HTERT RPE-1 (cell line): ENCODE measurements around the gene PRSS12.
"Not testable (repeated sequence)": the region's sequence is repeated elsewhere in the genome, so short reads cannot be mapped to it uniquely, and the experiment has no call there.

Experiments
- in situ Hi-C: fragments of 300-500 bp; cut with MboI; formaldehyde crosslinking; loops from 4 replicates; pipeline ENCODE4 v1.14.3; 2020; ENCODE audit warnings: low sequenced_read_pairs

The PRSS12 gene

DNA sequence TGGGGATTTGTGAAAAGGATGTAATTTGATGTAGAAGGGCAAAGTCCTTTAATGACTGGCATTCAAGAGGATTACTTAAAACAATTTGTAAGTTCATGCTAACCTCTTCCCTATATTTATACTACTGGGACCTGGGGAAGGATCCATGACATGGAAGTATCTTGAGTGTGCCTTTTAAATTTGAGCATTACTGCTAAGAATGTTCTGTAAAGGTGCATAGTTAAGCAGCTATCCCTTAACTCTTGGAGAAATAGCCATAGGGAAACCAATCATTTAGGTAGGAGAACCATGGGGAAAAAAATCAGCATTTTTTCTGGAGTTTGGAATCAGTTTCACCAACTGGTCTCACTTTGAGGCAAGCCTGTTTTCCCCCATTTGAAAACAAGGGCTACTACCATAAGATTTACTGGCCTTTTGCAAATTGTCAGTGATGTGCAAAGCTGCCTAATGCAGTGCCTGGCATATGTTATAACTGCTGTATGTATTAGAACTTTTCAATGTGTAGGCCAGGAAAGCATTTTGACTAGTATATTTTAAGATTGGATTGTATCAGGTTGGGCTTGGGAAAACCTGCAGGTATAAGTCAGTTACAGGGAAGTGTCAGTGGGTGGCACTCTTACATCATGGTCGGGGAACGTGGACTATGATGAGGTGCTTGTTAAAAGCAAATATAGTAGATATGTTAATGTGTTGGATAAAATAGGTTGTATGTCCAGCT, 72.1 kb downstream of the PRSS12 start:
- in situ Hi-C loops = no loop called here

DNA sequence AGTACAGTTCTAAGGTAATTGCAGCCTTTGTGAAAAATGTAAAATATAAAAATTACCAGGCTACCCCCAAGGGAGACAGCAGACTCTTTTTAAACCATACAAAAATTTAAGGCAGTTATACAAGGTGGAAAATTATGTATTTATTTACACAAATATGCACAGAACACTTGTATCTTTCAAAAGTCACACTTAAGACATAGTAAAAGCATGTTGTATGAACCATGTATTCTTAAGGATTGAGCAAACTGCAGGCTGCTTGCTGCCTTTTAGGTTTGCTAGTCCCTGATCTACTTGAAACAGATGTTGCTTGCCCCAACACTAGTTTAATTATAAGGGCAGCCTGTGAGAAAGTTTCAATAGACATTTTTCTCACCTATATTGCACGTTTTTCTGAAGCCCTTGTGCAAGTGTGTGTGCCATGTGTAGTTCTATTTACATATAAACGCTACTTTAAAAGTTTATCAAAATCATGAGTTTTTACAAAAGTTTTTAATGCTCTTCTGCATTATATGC, 72.8 kb downstream of the PRSS12 start:
- in situ Hi-C loops = no loop called here

DNA sequence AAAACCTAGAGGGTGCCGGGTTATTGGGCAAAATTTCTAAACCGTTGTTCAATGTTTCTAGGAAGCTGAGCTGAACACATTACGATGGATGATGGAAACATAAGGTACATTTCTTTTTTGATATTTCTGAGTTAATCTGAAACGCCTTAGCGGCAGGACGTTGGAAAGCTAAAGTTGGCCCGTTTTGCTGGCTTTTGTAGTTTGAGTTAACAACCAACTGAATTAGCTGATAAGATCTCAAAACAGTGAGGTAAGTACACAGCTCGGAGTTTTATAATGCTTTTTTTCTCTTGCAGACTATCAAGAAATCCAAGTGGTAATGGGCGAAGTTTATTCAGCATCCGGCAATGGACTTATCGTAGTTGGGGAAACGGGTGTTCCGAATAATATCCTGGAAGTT, 73.5 kb downstream of the PRSS12 start:
- in situ Hi-C loops = no loop called here

DNA sequence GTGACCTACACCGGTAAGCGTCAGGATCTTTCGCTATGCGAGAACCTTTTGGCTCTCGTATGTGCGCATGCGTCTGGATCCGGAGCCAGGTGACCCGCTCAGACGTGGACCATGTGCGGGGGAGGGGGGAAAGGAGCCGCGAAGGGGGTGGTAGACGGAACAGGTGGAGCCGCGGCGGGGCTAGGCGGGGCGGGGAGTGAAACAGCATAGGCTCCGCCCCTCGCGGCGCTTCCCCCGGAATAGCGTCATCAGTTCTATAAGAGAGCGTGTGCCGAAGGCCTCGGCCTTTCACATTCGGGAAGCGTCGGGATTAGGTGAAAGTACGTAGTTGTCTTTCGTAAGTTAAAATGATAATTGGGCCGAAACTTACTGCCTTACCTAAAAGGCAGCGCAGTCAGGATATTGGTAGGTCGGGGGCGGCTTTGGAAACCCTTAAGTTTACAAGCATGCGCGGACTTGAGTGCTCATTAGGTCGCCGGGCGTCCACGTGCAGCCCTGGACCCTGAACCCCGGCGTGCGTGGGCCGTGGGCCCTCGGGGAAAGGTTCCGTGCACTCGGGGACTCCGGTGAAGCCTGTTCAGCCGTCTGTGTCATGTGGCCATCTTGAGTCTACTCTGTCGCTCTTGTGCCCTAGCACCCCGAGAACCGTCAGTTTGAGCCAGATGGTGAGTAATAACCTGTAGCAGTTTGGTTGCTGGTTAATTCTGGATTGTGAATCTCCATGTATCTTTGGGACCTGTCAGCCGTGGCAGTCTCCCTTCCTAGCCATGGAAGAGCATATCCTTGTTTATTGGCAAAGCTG, 74.1 kb downstream of the PRSS12 start:
- in situ Hi-C loops = no loop called here

DNA sequence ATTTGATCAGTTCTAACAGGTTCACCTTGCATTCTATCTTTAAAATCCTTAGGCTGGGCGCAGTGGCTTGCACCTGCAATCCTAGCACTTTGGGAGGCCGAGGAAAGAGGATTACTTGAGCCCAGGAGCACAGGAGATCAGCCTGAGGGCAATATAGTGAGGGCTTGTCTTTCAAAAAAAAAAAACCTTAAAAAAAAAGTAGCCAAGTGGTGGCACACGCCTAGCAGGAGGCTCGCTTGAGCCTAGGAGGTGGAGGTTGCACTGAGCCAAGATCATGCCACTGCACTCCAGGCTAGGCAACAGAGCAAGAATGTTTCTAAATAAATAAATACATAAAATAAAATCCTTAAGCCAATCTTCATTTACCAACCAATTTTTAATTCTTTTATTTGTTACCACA, 75.6 kb downstream of the PRSS12 start:
- in situ Hi-C loops = no loop called here

DNA sequence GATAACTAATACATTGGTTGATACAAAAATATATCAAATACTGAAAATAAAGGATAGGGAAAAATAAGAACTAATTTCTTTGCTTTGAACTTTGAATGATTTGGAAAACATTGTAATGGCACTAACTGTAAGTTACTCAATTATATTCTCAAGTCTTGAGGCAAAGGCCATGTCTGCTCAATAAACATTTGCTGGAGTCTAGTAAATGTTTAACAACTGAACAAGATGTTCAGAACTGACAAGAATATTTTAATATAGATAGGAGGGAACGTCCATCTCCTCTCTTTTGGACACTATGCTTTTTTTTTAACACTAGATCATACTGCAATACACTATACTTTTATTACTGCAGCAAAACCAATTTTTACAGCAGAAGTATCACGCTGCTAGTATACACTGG, 76.2 kb downstream of the PRSS12 start:
- in situ Hi-C loops = no loop called here

DNA sequence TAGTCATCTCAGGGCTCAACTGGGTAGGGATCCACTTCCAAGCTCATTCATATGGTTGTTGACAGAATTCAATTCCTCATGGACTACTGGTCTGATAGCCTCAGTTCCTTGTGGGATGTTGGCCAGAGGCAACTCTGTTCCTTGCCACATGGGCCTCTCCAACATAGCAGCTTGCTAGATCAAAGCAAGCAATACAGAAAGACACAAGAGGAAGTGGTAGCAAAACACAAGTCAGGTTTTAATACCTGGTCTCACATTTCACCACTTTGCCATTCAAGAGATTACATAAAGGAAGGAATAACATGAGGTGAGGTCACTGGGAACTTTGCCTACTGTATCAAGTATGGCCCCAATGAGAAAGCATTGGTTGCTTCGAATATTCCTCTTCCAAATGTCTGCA, 79.2 kb downstream of the PRSS12 start:
- in situ Hi-C loops = no loop called here

DNA sequence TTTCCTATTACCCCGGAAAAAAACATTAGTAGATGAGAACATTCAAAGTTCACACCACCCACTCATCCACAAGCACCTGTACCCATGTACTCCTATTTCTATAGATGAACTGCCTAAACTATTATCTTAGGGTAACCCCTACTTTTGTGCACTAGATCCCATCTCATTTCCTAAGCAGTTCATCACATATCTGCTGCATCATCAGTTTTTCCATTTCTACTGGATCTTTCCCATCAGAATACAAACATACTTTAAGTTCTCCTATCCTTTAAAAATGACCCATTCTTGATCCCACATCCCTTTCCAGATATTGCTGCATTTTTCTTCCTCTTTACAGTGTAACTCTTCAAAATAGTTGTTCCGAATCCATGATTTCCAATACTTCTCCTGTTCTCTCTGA, 81.0 kb downstream of the PRSS12 start:
- in situ Hi-C loops = no loop called here

DNA sequence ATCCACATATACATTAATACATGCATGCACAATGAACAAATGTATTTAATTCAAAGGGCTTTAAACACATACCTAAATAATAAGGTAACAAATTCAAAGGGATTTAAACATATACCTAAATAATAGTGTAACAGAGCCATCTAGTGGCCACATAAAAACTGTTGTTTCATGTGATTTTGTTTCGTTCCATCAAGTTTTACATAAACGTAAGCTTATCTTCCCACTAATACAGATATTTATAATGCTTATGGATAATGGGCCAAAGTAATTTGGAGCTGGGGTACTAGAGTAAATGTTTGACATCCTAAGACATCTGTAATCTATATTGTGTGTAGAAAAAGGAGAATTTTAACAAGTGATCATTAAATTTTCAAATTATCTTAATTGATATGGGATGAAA, 82.3 kb downstream of the PRSS12 start:
- in situ Hi-C loops = no loop called here

DNA sequence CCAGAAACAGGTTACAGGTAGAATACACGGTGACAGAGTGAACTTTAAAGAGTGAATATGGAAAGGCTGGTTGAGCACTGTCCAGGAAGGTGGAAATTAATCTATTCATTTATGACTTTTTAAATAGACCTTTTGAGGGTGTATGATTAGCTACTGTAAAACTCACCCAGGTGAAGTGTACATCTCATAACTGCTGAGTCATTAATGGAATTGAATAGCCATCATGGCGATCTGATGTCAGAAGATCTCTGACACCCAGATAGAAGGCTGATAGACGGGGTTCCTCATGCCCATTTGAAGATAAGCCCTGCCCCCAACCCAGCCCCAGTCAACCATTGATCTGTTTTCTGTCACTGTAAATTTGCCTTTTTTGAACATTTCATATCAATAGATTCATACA, 84.0 kb downstream of the PRSS12 start:
- in situ Hi-C loops = no loop called here

DNA sequence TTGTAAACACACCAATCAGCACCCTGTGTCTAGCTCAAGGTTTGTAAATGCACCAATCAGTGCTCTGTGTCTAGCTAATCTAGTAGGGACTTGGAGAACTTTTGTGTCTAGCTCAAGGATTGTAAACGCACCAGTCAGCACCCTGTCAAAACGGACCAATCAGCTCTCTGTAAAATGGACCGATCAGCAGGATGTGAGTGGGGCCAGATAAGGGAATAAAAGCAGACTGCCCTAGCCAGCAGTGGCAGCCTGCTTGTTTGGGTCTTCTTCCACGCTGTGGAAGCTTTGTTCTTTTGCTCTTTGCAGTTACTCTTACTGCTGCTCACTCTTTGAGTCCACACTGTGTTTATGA, 86.7 kb downstream of the PRSS12 start:
- in situ Hi-C loops = not testable (repeated sequence)

DNA sequence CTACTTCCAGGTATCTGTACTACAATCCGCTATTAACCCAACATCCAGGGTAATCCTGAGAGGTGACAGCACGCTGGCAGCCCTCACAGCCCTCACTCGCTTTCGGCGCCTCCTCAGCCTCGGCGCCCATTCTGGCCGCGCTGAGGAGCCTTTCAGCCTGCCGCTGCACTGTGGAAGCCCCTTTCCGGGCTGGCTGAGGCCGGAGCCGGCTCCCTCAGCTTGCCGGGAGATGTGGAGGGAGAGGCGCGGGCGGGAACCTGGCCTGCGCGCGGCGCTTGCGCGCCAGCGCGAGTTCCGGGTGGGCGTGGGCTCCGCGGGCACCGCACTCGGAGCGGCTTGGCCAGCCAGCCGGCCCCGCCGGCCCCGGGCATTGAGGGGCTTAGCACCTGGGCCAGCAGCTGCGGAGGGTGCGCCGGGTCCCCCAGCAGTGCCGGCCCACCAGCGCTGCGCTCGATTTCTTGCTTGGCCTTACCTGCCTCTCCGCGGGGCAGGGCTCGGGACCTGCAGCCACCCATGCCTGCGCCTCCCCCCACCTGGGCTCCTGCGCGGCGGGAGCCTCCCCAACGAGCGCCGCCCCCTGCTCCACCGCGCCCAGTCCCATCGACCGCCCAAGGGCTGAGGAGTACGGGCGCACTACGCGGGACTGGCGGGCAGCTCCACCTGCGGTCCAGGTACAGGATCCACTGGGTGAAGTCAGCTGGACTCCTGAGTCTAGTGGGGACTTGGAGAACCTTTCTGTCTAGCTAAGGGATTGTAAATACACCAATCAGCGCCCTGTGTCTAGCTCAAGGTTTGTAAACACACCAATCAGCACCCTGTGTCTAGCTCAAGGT, 87.3 kb downstream of the PRSS12 start:
- in situ Hi-C loops = no loop called here

DNA sequence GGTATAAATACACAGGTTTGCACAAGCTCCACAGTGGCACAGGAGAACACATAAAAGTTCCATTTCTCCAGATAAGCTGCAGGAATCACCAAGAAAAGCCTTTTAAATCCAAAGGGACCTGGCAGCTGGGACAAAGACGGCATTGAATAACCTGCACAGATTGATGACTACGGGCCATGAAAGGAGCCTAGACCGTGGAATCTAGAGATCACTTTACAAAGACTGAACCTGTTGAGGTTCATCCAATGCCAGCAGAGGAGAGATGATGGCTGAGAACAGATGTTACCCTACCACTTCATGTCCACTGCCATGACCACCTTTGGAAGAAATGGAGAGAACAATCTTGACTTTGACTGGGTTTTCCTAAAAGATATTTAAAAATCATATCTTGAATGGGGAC, 88.7 kb downstream of the PRSS12 start:
- in situ Hi-C loops = no loop called here

DNA sequence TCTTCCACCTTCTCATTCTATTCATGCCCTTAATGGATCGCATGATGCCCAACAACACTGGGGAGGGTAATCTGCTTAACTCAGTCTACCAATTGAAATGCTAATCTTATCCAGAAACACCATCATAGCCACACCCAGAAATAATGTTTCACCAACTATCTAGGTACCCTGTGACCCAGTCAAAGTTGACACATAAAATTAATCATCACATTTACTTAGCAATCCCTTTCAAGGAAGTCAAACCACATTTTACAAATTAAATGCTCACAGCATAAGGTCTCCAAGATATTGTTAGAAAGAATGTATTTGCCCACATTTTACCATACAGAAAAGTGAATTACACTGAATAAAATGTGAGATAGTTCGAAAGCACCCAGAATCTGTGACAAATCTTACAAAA, 92.5 kb downstream of the PRSS12 start:
- in situ Hi-C loops = no loop called here

DNA sequence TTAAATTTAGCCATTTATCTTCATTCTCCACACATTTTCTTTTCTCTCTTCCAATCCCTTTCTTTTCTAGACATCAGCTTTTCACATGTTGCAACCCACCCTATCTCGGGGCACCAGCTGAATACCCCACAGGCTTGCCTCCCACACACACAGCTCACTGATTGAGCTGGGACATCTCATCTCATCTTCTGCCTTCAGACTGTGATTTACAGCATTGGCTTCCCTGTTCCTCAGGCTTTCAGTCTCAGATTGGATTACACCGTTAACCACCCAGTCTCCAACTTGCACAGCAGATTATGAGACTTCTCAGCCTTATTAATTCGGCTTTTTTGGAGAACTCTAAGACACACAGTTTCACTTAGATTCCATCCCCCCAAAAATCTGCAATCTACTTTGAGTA, 93.7 kb downstream of the PRSS12 start:
- in situ Hi-C loops = no loop called here

DNA sequence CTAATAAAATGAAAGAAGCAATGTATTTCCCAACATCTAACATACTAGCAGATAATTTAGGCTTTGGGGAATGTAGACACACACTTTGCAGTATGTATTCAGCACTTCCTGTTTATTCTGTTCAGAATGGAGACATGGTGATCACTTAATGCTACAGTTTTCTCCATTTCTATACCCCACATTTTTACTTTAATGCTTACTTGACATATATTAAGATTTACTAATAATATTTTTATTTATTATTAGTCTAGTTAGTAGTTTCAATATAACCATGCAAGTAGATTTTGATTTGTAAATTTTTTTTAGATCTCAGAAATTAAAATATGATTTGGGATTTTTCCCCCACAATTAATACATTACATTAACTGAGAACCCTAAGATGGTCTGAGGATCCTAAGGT, 98.4 kb downstream of the PRSS12 start:
- in situ Hi-C loops = no loop called here

DNA sequence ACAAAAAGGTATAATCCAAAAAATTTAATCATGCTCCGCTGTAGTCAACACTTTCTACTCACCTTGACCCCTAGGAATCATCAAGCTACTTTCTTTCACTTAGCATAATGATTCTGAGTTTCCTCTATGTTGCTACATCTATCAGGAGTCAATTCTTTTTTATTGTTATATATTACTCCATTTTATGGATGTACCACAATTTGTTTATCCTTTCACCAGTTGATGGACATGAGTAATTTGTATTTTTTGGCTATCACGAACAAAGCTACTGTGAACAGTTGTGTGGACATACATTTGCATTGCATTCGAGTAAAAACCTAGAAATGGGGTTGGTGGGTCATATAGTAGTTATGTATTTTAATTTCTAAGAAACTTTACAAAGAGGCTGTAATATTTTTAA, 102.9 kb downstream of the PRSS12 start:
- in situ Hi-C loops = no loop called here

DNA sequence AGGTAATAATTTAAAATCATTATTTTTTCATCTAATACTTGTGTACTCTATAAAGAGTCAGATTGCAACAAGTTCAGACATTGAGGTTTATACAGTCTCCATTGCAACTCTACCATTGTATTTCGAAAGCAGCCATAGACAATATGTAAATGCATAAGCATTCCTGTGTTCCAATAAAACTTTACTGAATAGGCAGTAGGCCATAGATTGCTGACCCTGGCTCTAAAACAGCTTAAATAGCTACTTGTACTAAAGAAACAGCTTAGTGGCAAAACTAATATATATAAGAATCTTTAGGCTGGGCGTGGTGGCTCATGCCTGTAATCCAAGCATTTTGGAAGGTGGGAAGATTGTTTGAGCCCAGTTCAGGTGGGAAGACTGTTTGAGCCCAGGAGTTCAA, 115.3 kb downstream of the PRSS12 start:
- in situ Hi-C loops = no loop called here

DNA sequence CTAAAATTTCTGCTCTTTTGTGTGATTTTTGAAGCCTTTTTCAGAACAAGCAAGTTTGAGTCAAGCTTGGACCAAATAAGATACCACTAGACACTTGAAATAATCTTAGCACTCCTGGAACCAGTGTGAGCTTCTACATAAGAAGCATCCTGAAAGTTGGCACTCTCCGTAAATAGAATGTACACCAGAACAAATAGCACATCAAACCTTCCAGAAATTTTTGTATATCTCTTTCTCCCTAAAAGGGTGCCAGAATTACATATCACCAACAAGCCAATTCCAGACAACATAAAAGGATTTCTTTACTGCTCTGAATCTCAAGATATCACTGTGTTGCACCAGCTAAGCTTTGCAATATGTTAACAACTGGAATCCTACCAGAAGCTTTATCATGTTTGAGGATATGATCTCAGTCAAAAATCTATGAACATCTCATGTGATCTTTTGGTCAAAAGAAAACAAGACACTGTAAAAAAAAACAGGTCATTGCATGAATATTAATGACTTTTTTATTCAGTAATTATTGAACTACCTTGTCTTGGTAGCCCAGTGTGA, 117.2 kb downstream of the PRSS12 start:
- in situ Hi-C loops = no loop called here
